ENCODE results near the gene KLK11. TPM values are rescaled to one million over a fixed set of nuclear protein-coding genes. Genes with fewer than 3 reads are reported as not detected.

KLK11 gene
- total and polyA plus RNA-seq, 5 donors: 0.14 to 0.69 (median 0.50) TPM; not detected in 1

DNA sequence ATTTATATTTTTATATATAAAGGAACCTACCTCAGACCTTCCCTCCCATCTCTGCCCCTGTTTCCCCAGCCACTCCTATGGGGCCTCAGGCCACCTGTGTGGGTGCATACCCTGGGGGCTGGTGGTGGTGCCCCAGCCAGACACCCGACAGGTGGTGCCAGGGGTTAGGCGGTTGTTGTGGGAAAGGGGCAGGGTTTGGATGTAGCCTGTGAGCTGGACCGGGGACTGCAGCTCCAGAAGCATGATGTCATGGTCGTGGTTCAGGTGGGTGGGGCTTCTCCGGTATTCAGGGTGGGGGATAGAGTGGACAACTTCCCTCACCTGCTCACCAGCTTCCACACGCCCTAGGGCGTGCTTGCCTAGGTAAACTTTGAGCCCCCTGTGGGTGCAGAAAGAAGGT is 33.3 kb upstream of the KLK11 start:
- DNase-seq (no peak), ATAC-seq (no peak)
- Histone ChIP-seq H3K27me3 (ENCODE audit: control insufficient read depth, insufficient read depth) (no peaks in the 10 kb centered on the region), H3K4me1 (ENCODE audit: control insufficient read depth, insufficient read depth, low read length) (no peaks in the 10 kb centered on the region), H3K27ac (ENCODE audit: low read length) (no peak overlapping the region), H3K9me3 (ENCODE audit: control insufficient read depth, low read length) (no peaks in the 10 kb centered on the region), H3K4me3 (ENCODE audit: low read length) (no peak overlapping the region)
- WGBS: 78% methylated on average over 7 of the region's 7 CpGs
- intact Hi-C loops (cut with DNase I): no loop called here

DNA sequence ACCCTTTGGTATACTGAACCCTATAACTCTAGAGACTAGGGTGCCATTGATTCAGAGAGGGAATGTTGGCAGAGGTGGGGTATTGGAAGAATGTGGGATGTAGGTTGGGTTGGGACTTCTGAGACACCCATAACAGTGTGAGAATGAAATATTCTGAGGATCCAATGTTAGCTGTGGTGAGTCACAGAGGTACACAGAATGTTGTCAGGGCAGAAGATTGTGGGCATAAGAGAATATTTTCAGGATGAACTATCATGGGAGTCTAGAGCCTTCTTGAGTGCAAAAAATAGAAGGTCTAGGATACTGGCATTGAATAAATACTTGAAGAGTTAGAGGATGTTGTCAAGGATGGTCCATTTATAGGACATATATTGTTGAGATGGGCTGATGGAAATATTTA is 29.4 kb upstream of the KLK11 start:
- ATAC-seq (no peak), DNase-seq (no peak)
- H3K27ac ChIP-seq (ENCODE audit: low read length): no peak overlapping the region
- H3K4me3 ChIP-seq (ENCODE audit: low read length): no peak overlapping the region
- no peaks in the 10 kb centered on the region for H3K4me1 ChIP-seq (ENCODE audit: control insufficient read depth, insufficient read depth, low read length)
- intact Hi-C loops (cut with DNase I): no loop called here
- H3K9me3 ChIP-seq (ENCODE audit: control insufficient read depth, low read length): no peaks in the 10 kb centered on the region
- no peaks in the 10 kb centered on the region for H3K27me3 ChIP-seq (ENCODE audit: control insufficient read depth, insufficient read depth)

DNA sequence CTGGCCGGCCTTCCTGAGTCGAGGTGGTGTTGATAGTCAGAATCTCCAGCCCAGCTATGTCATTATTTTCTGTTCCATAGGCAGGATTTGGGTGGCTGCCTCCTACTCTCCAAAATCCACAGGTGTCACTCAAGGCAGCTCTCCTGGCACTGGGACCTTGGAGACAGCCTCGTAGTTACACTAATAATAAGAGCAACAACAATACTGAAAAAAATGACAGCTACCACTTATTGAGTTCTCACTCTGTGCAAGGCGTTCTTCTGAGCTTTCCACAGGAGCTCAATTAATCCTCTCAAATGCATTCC is 20.6 kb upstream of the KLK11 start:
- DNase-seq (no peak), ATAC-seq (no peak)
- no peaks in the 10 kb centered on the region for H3K4me1 ChIP-seq (ENCODE audit: control insufficient read depth, insufficient read depth, low read length)
- WGBS: 14% methylated on average over 4 of the region's 4 CpGs
- no peaks in the 10 kb centered on the region for H3K27me3 ChIP-seq (ENCODE audit: control insufficient read depth, insufficient read depth)
- intact Hi-C loops (cut with DNase I): no loop called here
- no peak overlapping the region for H3K27ac ChIP-seq (ENCODE audit: low read length)
- no peak overlapping the region for H3K4me3 ChIP-seq (ENCODE audit: low read length)
- H3K9me3 ChIP-seq (ENCODE audit: control insufficient read depth, low read length): no peaks in the 10 kb centered on the region

DNA sequence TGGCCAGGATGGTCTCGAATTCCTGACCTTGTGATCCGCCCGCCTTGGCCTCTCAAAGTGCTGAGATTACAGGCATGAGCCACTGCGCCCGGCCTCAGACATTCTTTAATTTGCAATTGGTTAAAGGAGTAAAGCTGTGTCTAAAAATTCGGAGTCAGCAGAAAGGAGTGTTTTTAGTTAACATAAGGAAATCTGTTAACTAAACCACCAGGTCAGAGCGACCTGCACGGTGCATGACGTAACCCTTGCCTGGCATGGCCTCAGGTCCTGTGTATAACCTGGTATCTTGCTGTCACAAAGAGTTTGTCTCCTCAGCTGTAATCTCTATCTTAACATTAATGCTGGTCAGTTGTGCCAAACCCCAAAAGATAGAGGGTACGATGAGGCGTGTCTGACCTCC is 17.9 kb upstream of the KLK11 start:
- H3K4me1 ChIP-seq (ENCODE audit: control insufficient read depth, insufficient read depth, low read length): no peaks in the 10 kb centered on the region
- intact Hi-C loops (cut with DNase I): no loop called here
- ATAC-seq: no peak
- no peak for DNase-seq
- H3K27me3 ChIP-seq (ENCODE audit: control insufficient read depth, insufficient read depth): no peaks in the 10 kb centered on the region
- no peak overlapping the region for H3K27ac ChIP-seq (ENCODE audit: low read length)
- 82% methylated on average over 11 of the region's 11 CpGs for WGBS
- H3K9me3 ChIP-seq (ENCODE audit: control insufficient read depth, low read length): no peaks in the 10 kb centered on the region
- H3K4me3 ChIP-seq (ENCODE audit: low read length): no peak overlapping the region

DNA sequence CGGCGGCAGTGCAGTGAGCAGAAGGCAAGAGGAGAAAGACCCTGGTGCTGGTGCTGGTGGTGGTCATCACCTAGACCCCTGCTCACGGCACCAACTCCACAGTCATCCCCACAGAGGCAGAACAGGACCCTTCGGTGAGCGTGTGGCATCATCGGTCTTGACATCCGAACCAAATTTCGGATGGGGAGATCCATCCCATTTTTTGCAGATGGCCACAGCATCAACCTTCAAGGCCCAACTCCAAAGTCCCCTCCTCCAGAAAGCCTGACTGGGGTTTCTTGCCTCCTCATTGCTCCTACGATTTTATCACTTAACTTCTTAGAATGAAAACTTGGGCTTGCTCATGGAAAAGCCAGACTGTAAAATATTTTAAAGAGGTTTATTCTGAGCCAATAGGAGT is 17.1 kb upstream of the KLK11 start:
- no peaks in the 10 kb centered on the region for H3K4me1 ChIP-seq (ENCODE audit: control insufficient read depth, insufficient read depth, low read length)
- WGBS: 83% methylated on average over 9 of the region's 9 CpGs
- H3K4me3 ChIP-seq (ENCODE audit: low read length): no peak overlapping the region
- H3K27ac ChIP-seq (ENCODE audit: low read length): no peak overlapping the region
- intact Hi-C loops (cut with DNase I): no loop called here
- no peak for DNase-seq
- H3K9me3 ChIP-seq (ENCODE audit: control insufficient read depth, low read length): no peaks in the 10 kb centered on the region
- no peaks in the 10 kb centered on the region for H3K27me3 ChIP-seq (ENCODE audit: control insufficient read depth, insufficient read depth)
- ATAC-seq: no peak

- Histone ChIP-seq H3K4me3 (ENCODE audit: low read length) (no peak overlapping the region), H3K4me1 (ENCODE audit: control insufficient read depth, insufficient read depth, low read length) (no peaks in the 10 kb centered on the region), H3K27ac (ENCODE audit: low read length) (no peak overlapping the region), H3K27me3 (ENCODE audit: control insufficient read depth, insufficient read depth) (no peaks in the 10 kb centered on the region), H3K9me3 (ENCODE audit: control insufficient read depth, low read length) (no peaks in the 10 kb centered on the region)
- WGBS: 91% methylated on average over 6 of the region's 6 CpGs
- no peak for ATAC-seq
- intact Hi-C loops (cut with DNase I): no loop called here
- DNase-seq: no peak
Measured at GRCh38 chr19:51040151-51040550, 13.7 kb upstream of the KLK11 start.

DNA sequence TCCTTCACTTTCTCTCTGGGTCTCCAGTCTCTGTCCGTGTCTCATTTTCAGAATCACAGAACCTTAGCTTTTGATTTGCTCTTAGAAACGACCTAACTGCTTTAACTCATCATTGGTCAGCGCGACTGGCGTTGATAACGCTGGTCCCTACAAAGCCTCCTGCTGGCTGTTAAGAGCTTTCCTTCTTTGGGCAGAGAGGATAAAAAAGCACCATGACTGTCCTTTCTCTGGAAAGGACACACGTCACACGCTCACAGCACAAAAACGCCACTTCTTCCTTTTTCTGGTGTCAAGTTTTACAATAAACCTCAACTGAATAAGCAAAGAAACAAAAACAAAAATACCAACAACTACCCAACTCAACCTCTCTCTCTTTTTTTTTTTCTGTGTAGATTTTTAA is 10.1 kb upstream of the KLK11 start:
- ATAC-seq (no peak), DNase-seq (no peak)
- Histone ChIP-seq H3K4me1 (ENCODE audit: control insufficient read depth, insufficient read depth, low read length) (no peaks in the 10 kb centered on the region), H3K9me3 (ENCODE audit: control insufficient read depth, low read length) (no peaks in the 10 kb centered on the region), H3K27ac (ENCODE audit: low read length) (no peak overlapping the region), H3K4me3 (ENCODE audit: low read length) (no peak overlapping the region), H3K27me3 (ENCODE audit: control insufficient read depth, insufficient read depth) (no peaks in the 10 kb centered on the region)
- intact Hi-C loops (cut with DNase I): no loop called here
- WGBS: 29% methylated on average over 9 of the region's 9 CpGs

DNA sequence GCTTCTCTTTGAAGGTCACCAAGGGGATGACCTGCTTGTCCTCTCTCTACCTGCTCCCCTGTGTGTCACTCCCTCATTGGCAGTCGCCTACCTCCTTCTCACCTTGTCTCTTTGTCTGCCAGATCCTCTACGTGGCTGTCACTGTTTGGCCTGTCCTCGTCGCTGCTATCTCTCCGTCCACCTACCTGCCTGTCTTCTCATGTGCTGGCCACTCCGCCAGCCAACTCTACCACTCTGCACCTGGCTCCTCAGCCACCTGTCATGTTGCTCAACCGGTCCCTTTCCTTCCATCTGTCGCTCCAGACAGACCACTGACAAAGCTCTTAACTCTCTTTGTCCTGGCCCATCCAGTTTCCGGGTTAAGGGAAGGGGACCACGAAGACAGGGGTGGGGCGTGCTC is 8.3 kb upstream of the KLK11 start, which contains the start of gene KLK12:
TSS of gene KLK12 (minus strand) at position 299 of the 400 bp plus-strand sequence. CDS start 381 bp downstream, outside the sequence.
- intact Hi-C loops (cut with DNase I): no loop called here
- H3K4me3 ChIP-seq (ENCODE audit: low read length): no peak within 1 kb of the TSS
- H3K27me3 ChIP-seq (ENCODE audit: control insufficient read depth, insufficient read depth): no peaks in the 10 kb centered on the region
- no peak for ATAC-seq
- H3K9me3 ChIP-seq (ENCODE audit: control insufficient read depth, low read length): no peaks in the 10 kb centered on the region
- no peak for DNase-seq
- 46% methylated on average over 11 of the region's 11 CpGs for WGBS
- no peaks in the 10 kb centered on the region for H3K4me1 ChIP-seq (ENCODE audit: control insufficient read depth, insufficient read depth, low read length)
- H3K27ac ChIP-seq (ENCODE audit: low read length): no peak within 1 kb of the TSS

DNA sequence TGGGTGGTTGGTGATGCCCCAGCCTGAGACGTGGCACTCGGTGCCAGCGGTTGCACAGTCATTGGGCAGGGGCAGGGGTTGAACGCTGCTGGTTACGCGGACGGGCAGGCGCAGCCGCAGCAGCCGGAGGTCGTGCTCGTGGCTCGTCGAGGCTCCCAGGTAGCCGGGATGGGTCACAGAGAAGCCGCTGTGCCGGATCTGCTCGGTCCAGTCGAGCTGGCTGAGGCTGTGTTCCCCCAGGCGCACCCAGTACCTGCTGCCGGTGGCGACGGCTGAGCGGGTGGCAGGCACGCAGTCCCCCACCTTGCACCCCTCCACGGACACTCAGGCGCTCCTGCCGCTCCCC is 5.4 kb upstream of the KLK11 start:
- Histone ChIP-seq H3K4me3 (ENCODE audit: low read length) (no peak overlapping the region), H3K27me3 (ENCODE audit: control insufficient read depth, insufficient read depth) (no peaks in the 10 kb centered on the region), H3K4me1 (ENCODE audit: control insufficient read depth, insufficient read depth, low read length) (no peaks in the 10 kb centered on the region), H3K9me3 (ENCODE audit: control insufficient read depth, low read length) (no peaks in the 10 kb centered on the region), H3K27ac (ENCODE audit: low read length) (no peak overlapping the region)
- 90% methylated on average over 28 of the region's 28 CpGs for WGBS
- ATAC-seq (no peak), DNase-seq (no peak)
- intact Hi-C loops (cut with DNase I): no loop called here

DNA sequence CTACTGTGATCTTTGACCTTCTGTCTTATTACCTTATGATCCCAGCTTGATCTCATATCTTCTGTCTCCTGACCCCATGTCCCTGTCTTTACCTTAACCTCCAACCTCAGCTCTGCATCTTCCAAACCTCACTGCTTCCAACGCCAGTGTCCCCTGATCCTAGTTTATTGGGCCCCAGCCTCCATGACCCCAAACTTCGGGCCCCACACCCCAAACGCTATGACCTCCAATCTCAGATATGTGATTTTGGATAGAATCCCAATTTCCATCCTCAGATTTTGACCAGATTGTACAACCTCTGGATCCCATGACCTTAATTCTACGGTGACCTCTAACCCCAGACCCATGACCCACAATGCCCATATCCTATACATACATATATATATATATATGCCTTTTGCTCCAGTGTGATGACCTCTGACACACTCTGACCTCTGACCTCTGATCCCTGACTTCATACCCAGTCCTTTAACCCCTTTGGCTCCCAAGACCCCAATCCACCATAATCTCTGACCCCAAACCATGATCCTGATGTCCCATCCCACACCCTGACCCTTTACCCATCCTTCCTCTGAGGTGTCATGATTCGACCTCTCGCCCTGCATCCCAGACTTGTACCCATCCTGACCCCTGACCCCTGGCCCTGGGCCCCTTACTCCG is 4.9 kb upstream of the KLK11 start:
- Histone ChIP-seq H3K4me3 (ENCODE audit: low read length) (no peak overlapping the region), H3K27me3 (ENCODE audit: control insufficient read depth, insufficient read depth) (no peaks in the 10 kb centered on the region), H3K9me3 (ENCODE audit: control insufficient read depth, low read length) (no peaks in the 10 kb centered on the region), H3K27ac (ENCODE audit: low read length) (no peak overlapping the region), H3K4me1 (ENCODE audit: control insufficient read depth, insufficient read depth, low read length) (no peaks in the 10 kb centered on the region)
- WGBS: 85% methylated on average over 7 of the region's 7 CpGs
- intact Hi-C loops (cut with DNase I): no loop called here
- ATAC-seq: no peak
- DNase-seq: no peak

- no peak overlapping the region for H3K4me3 ChIP-seq (ENCODE audit: low read length)
- intact Hi-C loops (cut with DNase I): no loop called here
- ATAC-seq: no peak
Measured at GRCh38 chr19:51030631-51031030, 4.2 kb upstream of the KLK11 start.

DNA sequence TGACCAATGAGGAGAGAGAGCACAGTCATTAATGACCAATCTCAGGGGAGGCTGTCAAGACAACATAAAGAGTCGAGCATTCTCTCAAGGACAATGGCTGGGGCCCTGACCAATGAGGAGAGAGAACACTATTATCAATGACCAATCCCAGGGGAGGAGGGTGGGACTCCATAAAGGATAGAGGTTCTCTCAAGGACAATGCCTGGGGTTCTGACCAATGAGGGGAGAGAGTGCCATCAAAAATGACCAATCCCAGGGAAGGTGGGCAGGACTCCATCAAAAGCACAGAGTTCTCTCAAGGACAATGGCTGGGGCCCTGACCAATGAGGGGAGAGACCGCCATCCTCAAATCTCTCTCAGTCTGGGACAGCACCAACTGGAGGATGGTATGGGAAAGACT is 3.3 kb upstream of the KLK11 start:
- no peaks in the 10 kb centered on the region for H3K4me1 ChIP-seq (ENCODE audit: control insufficient read depth, insufficient read depth, low read length)
- no peaks in the 10 kb centered on the region for H3K27me3 ChIP-seq (ENCODE audit: control insufficient read depth, insufficient read depth)
- intact Hi-C loops (cut with DNase I): loop anchor here in 1 of 4 donors (5.0 to 10.0 kb wide), 2 partner anchors 63 to 135 kb away; no protein-coding TSS in a partner anchor
- 79% methylated on average over 2 of the region's 2 CpGs for WGBS
- no peaks in the 10 kb centered on the region for H3K9me3 ChIP-seq (ENCODE audit: control insufficient read depth, low read length)
- DNase-seq (no peak), ATAC-seq (no peak)
- no peak overlapping the region for H3K4me3 ChIP-seq (ENCODE audit: low read length)
- H3K27ac ChIP-seq (ENCODE audit: low read length): no peak overlapping the region

More at GRCh38 chr19:51030631-51031030, 4.2 kb upstream of the KLK11 start:
- Histone ChIP-seq H3K27ac (ENCODE audit: low read length) (no peak overlapping the region), H3K9me3 (ENCODE audit: control insufficient read depth, low read length) (no peaks in the 10 kb centered on the region), H3K4me1 (ENCODE audit: control insufficient read depth, insufficient read depth, low read length) (no peaks in the 10 kb centered on the region), H3K27me3 (ENCODE audit: control insufficient read depth, insufficient read depth) (no peaks in the 10 kb centered on the region)
- no peak for DNase-seq
- 77% methylated on average over 13 of the region's 13 CpGs for WGBS

Data from right cardiac atrium (tissue), 5 donors.